ENCODE results near the gene TMEM115.

The TMEM115 gene

GRCh38 chr3:50338965-50339364, 20.4 kb downstream of the TMEM115 start:
- Mint-ChIP-seq H3K27me3 (ENCODE audit: low read depth) (no peaks in the 10 kb centered on the region), H3K36me3 (ENCODE audit: low read depth) (peaks cover 31% of the 10 kb centered on the region), H3K9me3 (no peaks in the 10 kb centered on the region), H3K27ac (peak overlapping the region; percentile 94), H3K4me1 (ENCODE audit: low read depth) (peaks cover 41% of the 10 kb centered on the region), H3K4me3 (peak overlapping the region; percentile 95)

- Mint-ChIP-seq H3K4me1 (ENCODE audit: low read depth) (peaks cover 46% of the 10 kb centered on the region), H3K4me3 (peak overlapping the region; percentile 95), H3K36me3 (ENCODE audit: low read depth) (peaks cover 31% of the 10 kb centered on the region), H3K27me3 (ENCODE audit: low read depth) (no peaks in the 10 kb centered on the region), H3K9me3 (no peaks in the 10 kb centered on the region), H3K27ac (peak overlapping the region; percentile 94)
These were observed 22.0 kb downstream of the TMEM115 start for GRCh38 chr3:50337175-50337861.

- H3K9me3 Mint-ChIP-seq, result no peaks in the 10 kb centered on the region
- H3K36me3 Mint-ChIP-seq (ENCODE audit: low read depth), result peaks cover 35% of the 10 kb centered on the region
- peaks cover 47% of the 10 kb centered on the region for H3K4me1 Mint-ChIP-seq (ENCODE audit: low read depth)
- no peaks in the 10 kb centered on the region for H3K27me3 Mint-ChIP-seq (ENCODE audit: low read depth)
- peak overlapping the region; percentile 95 for H3K4me3 Mint-ChIP-seq
- peak overlapping the region; percentile 94 for H3K27ac Mint-ChIP-seq
These were observed 22.7 kb downstream of the TMEM115 start for GRCh38 chr3:50336452-50337174.

- Mint-ChIP-seq H3K4me1 (ENCODE audit: low read depth) (peaks cover 36% of the 10 kb centered on the region), H3K4me3 (peak overlapping the region; percentile 49), H3K36me3 (ENCODE audit: low read depth) (peaks cover 39% of the 10 kb centered on the region), H3K9me3 (no peaks in the 10 kb centered on the region), H3K27ac (peak overlapping the region; percentile 22), H3K27me3 (ENCODE audit: low read depth) (no peaks in the 10 kb centered on the region)
These were observed 24.8 kb downstream of the TMEM115 start for GRCh38 chr3:50334339-50335075.

- Mint-ChIP-seq H3K4me1 (ENCODE audit: low read depth) (peaks cover 32% of the 10 kb centered on the region), H3K9me3 (no peaks in the 10 kb centered on the region), H3K27ac (peak overlapping the region; percentile 82), H3K36me3 (ENCODE audit: low read depth) (peaks cover 35% of the 10 kb centered on the region), H3K27me3 (ENCODE audit: low read depth) (no peaks in the 10 kb centered on the region), H3K4me3 (peak overlapping the region; percentile 49)
These were observed 25.5 kb downstream of the TMEM115 start for GRCh38 chr3:50333744-50334328.

- no peak overlapping the region for H3K27ac Mint-ChIP-seq
- H3K4me3 Mint-ChIP-seq, result no peak overlapping the region
- no peaks in the 10 kb centered on the region for H3K27me3 Mint-ChIP-seq (ENCODE audit: low read depth)
- H3K36me3 Mint-ChIP-seq (ENCODE audit: low read depth), result peaks cover 32% of the 10 kb centered on the region
- peaks cover 36% of the 10 kb centered on the region for H3K4me1 Mint-ChIP-seq (ENCODE audit: low read depth)
- no peaks in the 10 kb centered on the region for H3K9me3 Mint-ChIP-seq
These were observed 27.9 kb downstream of the TMEM115 start for GRCh38 chr3:50331364-50331907.

- H3K27me3 Mint-ChIP-seq (ENCODE audit: low read depth), result no peaks in the 10 kb centered on the region
- H3K9me3 Mint-ChIP-seq, result no peaks in the 10 kb centered on the region
- no peak overlapping the region for H3K27ac Mint-ChIP-seq
- H3K4me3 Mint-ChIP-seq, result no peak overlapping the region
- H3K36me3 Mint-ChIP-seq (ENCODE audit: low read depth), result peaks cover 22% of the 10 kb centered on the region
- H3K4me1 Mint-ChIP-seq (ENCODE audit: low read depth), result peaks cover 29% of the 10 kb centered on the region
These were observed 29.0 kb downstream of the TMEM115 start for GRCh38 chr3:50330330-50330729.

GRCh38 chr3:50327943-50328691, 31.2 kb downstream of the TMEM115 start, which contains the start of gene TUSC2:
Gene TUSC2 (minus strand): TSS chr3:50328223. CDS start chr3:50328099, 124 bp downstream.
- H3K4me3 Mint-ChIP-seq, result peak within 1 kb of the TSS; percentile 92
- H3K9me3 Mint-ChIP-seq, result no peaks in the 10 kb centered on the region
- H3K27ac Mint-ChIP-seq, result peak within 1 kb of the TSS; percentile 88
- no peaks in the 10 kb centered on the region for H3K27me3 Mint-ChIP-seq (ENCODE audit: low read depth)
- H3K4me1 Mint-ChIP-seq (ENCODE audit: low read depth), result peaks cover 20% of the 10 kb centered on the region
- H3K36me3 Mint-ChIP-seq (ENCODE audit: low read depth), result peaks cover 22% of the 10 kb centered on the region

GRCh38 chr3:50327129-50327528, 32.2 kb downstream of the TMEM115 start:
- no peaks in the 10 kb centered on the region for H3K9me3 Mint-ChIP-seq
- H3K36me3 Mint-ChIP-seq (ENCODE audit: low read depth), result peaks cover 21% of the 10 kb centered on the region
- H3K4me1 Mint-ChIP-seq (ENCODE audit: low read depth), result peaks cover 18% of the 10 kb centered on the region
- no peaks in the 10 kb centered on the region for H3K27me3 Mint-ChIP-seq (ENCODE audit: low read depth)
- peak overlapping the region; percentile 80 for H3K4me3 Mint-ChIP-seq
- peak overlapping the region; percentile 63 for H3K27ac Mint-ChIP-seq

- Mint-ChIP-seq H3K4me3 (no peak overlapping the region), H3K27ac (no peak overlapping the region), H3K9me3 (no peaks in the 10 kb centered on the region), H3K27me3 (ENCODE audit: low read depth) (no peaks in the 10 kb centered on the region), H3K36me3 (ENCODE audit: low read depth) (peaks cover 17% of the 10 kb centered on the region), H3K4me1 (ENCODE audit: low read depth) (peaks cover 18% of the 10 kb centered on the region)
These were observed 33.2 kb downstream of the TMEM115 start for GRCh38 chr3:50326182-50326541.

- H3K4me1 Mint-ChIP-seq (ENCODE audit: low read depth), result peaks cover 20% of the 10 kb centered on the region
- no peak overlapping the region for H3K27ac Mint-ChIP-seq
- H3K4me3 Mint-ChIP-seq, result no peak overlapping the region
These were observed 33.7 kb downstream of the TMEM115 start for GRCh38 chr3:50325497-50326181.

GRCh38 chr3:50325113-50325480, 34.2 kb downstream of the TMEM115 start:
- Mint-ChIP-seq H3K4me1 (ENCODE audit: low read depth) (peaks cover 25% of the 10 kb centered on the region), H3K27me3 (ENCODE audit: low read depth) (no peaks in the 10 kb centered on the region), H3K9me3 (no peaks in the 10 kb centered on the region), H3K4me3 (no peak overlapping the region), H3K36me3 (ENCODE audit: low read depth) (peaks cover 11% of the 10 kb centered on the region), H3K27ac (no peak overlapping the region)

More at GRCh38 chr3:50325497-50326181, 33.7 kb downstream of the TMEM115 start:
- Mint-ChIP-seq H3K27me3 (ENCODE audit: low read depth) (no peaks in the 10 kb centered on the region), H3K9me3 (no peaks in the 10 kb centered on the region), H3K36me3 (ENCODE audit: low read depth) (peaks cover 13% of the 10 kb centered on the region)

- peaks cover 9% of the 10 kb centered on the region for H3K36me3 Mint-ChIP-seq (ENCODE audit: low read depth)
- H3K4me3 Mint-ChIP-seq, result peak overlapping the region; percentile 19
- no peak overlapping the region for H3K27ac Mint-ChIP-seq
- peaks cover 26% of the 10 kb centered on the region for H3K4me1 Mint-ChIP-seq (ENCODE audit: low read depth)
- H3K27me3 Mint-ChIP-seq (ENCODE audit: low read depth), result no peaks in the 10 kb centered on the region
- no peaks in the 10 kb centered on the region for H3K9me3 Mint-ChIP-seq
These were observed 34.8 kb downstream of the TMEM115 start for GRCh38 chr3:50324351-50325112.
